ENCODE results near the gene ANKZF1.

DNA sequence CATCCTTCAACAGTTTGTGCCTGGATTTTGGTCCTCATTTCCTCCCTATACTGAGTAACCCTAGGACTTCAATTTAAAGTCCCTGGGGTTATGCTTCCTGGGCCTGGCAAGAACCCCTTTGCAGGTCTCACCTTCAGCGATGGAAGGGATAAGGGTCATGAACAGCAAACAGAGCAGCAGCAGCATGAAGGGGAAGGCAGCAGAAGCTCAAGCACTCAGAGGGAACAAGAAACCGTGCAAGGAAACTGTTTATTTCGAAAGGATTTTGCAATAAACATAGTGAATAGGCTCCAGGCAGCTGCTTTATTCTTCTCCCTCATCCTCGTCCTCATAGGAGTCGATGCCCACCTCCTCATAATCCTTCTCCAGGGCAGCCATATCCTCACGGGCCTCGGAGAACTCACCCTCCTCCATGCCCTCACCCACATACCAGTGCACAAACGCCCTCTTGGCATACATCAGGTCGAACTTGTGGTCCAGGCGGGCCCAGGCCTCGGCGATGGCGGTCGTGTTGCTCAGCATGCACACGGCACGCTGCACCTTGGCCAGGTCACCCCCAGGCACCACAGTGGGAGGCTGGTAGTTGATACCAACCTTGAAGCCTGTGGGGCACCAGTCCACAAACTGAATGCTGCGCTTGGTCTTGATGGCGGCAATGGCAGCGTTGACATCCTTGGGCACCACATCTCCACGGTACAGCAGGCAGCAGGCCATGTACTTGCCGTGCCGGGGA lies 20.6 kb downstream of the ANKZF1 start:
- TF ChIP-seq RAD21 (IDR thresholded peaks at IDR 0.05; ENCODE audit: low read length) = no peak
- TF ChIP-seq, protein P1, sequence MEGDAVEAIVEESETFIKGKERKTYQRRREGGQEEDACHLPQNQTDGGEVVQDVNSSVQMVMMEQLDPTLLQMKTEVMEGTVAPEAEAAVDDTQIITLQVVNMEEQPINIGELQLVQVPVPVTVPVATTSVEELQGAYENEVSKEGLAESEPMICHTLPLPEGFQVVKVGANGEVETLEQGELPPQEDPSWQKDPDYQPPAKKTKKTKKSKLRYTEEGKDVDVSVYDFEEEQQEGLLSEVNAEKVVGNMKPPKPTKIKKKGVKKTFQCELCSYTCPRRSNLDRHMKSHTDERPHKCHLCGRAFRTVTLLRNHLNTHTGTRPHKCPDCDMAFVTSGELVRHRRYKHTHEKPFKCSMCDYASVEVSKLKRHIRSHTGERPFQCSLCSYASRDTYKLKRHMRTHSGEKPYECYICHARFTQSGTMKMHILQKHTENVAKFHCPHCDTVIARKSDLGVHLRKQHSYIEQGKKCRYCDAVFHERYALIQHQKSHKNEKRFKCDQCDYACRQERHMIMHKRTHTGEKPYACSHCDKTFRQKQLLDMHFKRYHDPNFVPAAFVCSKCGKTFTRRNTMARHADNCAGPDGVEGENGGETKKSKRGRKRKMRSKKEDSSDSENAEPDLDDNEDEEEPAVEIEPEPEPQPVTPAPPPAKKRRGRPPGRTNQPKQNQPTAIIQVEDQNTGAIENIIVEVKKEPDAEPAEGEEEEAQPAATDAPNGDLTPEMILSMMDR (conservative IDR thresholded peaks at IDR 0.05; ENCODE audit: low read depth, low read length) = no peak
- TF ChIP-seq POLR2A (IDR thresholded peaks at IDR 0.05; ENCODE audit: low read depth, low read length) = no peak
- no peak for TF ChIP-seq BHLHE40 (IDR thresholded peaks at IDR 0.05; ENCODE audit: low read depth, low read length)
- no peak for TF ChIP-seq USF2 (IDR thresholded peaks at IDR 0.05; ENCODE audit: low read depth, low read length)
- TF ChIP-seq MAFK (IDR thresholded peaks at IDR 0.05; ENCODE audit: low read depth, low read length) = no peak
